Endothelial cell of hepatic sinusoid (primary cell): ENCODE measurements around the gene LTBP2.

Source experiments
- in situ Hi-C: cut with HindIII; loops from 2 replicates; pipeline ENCODE4 v1.10.0; 2017; ENCODE audit warnings: low sequenced_read_pairs

LTBP2 gene

GRCh38 chr14:74615735-74616134, 3.7 kb upstream of the LTBP2 start:
- in situ Hi-C loops: loop anchor here (25.0 kb wide), 1 partner anchor 172 kb away; no protein-coding TSS in a partner anchor

DNA sequence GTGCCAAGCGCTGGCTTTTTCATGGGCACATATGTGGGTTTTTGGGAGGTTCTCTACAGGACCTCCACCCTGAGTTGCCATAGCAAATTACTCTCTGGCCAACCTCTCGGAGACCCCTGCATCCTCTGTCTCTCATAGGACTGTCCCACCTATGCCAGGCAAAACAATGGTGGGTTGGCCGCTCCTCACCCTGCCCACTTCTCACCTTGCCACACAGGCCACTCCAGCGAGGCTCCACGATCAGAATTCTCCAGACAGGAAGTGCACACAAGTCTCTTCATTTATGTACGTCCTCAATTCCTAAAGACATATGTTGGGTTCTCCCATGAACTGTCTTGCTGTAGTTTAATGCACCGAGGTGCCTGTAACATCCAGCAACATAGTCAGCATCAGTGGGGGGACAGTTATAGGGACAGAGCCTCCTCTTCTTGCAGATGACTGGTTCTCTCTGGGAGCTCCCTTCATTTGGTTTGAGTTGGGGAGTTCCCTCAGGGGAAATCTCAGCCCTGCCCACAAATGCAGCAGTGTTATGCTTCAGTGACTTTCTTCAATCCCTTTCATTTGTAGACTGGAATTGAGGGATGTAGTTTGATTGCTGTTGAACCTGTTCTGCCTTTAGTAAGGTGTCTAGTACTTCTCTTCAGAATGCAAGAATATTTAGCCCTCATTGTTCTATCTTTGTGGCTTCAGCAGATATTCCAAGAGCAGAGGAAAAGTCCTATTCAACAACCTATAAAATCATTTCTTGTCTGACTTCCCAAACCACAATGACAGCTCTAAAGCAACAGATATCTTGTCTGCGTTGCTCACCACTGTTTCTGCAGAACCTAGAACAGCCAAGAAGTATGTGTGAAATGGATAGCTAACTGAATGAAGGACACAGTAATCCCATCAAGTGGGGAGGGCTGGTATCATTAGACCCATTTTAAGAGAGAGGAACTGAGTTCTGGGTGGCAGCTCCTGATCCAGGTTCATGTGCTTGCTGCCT, 2.8 kb upstream of the LTBP2 start:
- in situ Hi-C loops: loop anchor here (25.0 kb wide), 1 partner anchor 172 kb away; no protein-coding TSS in a partner anchor

DNA sequence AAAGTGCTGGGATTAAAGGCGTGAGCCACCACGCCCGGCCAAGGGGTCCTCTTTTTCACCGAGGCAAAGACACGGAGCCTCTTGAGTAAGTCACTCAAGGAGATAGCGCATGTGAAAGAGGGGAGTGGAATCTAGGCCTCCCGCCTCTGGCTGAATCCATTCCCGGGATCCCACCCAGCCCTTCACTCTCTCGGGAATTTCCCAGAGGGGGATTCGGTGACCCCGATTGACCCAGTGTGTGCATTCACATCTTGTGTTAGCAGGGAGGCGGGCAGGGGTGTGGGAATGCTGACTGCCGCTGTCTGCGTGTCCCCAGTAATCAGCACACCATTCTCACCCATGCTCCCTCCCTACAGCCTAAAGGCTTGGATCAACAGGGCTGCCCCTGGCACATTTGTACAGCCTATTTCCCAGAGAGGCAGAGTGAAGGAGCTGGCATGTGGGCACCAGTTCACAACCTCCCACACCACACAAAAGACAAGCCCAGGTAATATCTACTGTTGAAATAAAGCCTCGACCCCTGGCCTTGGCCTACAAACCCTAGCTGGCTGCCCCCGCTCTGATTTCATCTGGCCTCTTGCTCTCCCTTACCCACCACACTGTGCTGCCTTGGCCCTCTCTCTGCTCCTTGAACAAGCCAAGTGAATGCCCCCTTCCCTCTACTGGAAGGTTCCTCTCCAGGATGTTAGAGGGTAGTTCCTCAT, 1.3 kb upstream of the LTBP2 start:
- in situ Hi-C loops: loop anchor here (25.0 kb wide), 1 partner anchor 174 kb away; no protein-coding TSS in a partner anchor

DNA sequence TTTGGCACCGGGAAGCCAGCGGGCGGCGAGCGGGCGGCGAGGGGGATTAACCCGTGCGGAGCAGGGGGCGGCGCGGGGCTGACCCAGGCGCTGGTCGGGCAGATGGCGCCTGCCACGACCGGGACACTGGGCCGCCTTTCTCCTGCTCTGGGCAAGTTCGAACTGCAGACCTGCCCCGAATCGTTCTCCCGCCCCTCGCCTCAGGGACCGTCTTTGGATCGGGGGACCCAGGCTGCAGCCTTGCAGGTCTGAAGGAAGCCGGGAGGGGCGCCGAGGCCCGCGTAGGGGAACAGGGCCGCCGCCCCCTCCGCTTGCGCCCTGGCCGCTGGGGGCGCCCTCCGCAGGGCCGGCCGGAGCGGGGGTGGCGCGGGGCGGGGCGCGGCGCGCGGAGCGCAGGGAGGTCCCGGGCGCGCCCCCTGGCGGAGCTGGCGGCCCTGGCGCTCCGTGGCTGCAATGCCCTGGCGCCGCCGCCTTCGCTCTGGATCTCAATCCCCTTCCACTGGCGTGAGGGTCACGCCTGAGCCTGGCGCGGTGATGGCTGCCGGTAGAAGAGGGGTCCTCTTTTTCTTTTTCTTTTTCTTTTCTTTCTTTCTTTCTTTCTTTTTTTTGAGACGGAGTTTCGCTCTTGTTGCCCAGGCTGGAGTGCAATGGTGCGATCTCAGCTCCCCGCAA, 449 bp upstream of the LTBP2 start:
- in situ Hi-C loops: loop anchor here (25.0 kb wide), 1 partner anchor 175 kb away; no protein-coding TSS in a partner anchor

DNA sequence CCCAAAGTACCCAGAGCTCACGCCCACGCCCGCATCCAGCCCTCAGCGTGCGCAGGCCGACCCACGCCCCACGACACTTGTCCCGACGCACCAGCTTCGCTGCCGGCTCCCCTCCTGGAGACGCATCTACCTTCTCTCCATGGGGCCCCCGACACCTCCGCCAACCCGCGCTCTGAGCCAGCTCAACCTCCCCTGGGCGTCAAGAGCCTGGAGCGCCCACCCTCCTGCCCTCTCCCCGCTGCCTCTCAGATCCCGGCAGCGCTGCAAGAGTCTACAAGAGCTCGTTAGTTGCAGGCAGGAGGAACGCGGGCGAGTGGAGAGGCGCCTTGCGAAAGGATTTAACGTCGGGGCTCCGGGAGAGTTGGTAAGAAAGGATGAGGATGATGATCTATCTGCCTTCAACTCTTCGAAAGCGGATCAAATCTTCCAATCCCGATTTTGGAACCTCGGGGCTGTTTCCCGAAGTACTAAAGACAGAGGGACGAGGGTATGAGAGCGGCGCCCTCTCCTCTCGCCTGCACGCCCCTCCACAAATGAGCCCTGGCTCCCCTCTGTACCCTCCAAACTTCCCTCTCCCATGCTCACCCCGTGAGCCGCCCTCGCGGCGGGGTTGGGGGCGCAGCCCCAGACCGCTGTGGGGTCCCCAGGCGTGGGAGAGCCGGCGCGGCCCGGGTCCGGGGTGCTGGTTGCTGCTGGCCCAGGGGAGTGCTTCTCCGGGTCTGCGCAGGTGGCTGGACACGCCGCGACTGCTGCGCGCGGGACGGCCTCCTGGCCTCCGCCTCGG, 979 bp downstream of the LTBP2 start:
- in situ Hi-C loops: loop anchor here (25.0 kb wide), 1 partner anchor 176 kb away; no protein-coding TSS in a partner anchor

GRCh38 chr14:74610199-74610865, 1.7 kb downstream of the LTBP2 start:
- in situ Hi-C loops: loop anchor here (25.0 kb wide), 1 partner anchor 177 kb away; no protein-coding TSS in a partner anchor

GRCh38 chr14:74609721-74610120, 2.3 kb downstream of the LTBP2 start:
- in situ Hi-C loops: loop anchor here (25.0 kb wide), 1 partner anchor 178 kb away; no protein-coding TSS in a partner anchor

- in situ Hi-C loops: loop anchor here (25.0 kb wide), 1 partner anchor 178 kb away; no protein-coding TSS in a partner anchor
Measured at GRCh38 chr14:74608959-74609611, 3.0 kb downstream of the LTBP2 start.

DNA sequence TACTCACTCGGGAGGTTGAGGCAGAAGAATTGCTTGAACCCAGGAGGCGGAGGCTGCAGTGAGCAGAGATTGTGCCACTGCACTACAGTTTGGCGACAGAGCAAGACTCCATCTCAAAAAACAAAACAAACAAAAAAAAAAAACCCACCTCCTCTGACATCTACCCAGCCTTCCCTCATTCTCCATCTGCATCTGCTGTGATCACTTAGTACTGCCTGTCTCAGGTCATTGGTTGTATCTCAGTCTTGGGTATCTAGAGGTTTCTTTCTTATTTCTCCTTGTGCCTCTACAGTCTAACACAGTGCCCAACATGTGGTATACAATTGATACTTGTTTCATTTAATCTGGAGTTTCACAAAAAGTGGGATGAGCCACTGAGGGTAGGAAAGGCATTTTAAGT, 5.3 kb downstream of the LTBP2 start:
- in situ Hi-C loops: loop anchor here (25.0 kb wide), 1 partner anchor 181 kb away; no protein-coding TSS in a partner anchor

DNA sequence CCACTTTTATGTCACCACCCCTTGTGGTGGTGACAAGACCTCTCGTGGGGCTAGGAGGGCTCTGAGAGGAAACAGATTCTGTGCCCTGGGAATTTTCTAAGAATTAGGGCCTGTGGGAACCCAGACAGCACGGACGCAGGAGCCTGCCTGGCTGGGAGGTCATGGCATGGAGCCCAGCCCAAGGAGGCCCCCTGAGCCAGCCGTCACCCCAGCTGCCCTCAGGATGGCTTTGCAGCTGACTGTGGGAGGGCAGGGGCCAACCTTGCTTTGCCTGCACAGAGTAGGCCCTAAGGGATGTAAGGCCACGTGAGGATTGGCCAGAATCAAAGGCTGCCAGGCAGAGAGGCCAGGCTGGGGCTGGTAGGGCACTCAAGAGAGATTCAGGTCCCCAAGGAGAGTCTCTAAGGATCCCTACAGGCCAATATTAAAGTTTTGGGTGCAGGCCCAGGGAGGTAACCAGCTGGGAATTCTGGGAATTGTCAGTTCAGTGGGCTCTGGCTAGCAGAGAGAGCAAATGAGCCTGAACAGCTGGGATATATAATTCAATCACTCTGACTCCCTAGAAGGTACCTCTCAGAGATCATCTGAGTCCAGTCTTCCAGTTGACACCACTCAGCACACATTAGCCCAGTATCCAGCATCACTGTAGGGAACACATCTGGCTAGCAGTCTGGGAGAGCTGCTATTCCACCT, 6.4 kb downstream of the LTBP2 start:
- in situ Hi-C loops: loop anchor here (25.0 kb wide), 1 partner anchor 182 kb away; no protein-coding TSS in a partner anchor

GRCh38 chr14:74604911-74605310, 7.1 kb downstream of the LTBP2 start:
- in situ Hi-C loops: loop anchor here (25.0 kb wide), 1 partner anchor 182 kb away; no protein-coding TSS in a partner anchor

DNA sequence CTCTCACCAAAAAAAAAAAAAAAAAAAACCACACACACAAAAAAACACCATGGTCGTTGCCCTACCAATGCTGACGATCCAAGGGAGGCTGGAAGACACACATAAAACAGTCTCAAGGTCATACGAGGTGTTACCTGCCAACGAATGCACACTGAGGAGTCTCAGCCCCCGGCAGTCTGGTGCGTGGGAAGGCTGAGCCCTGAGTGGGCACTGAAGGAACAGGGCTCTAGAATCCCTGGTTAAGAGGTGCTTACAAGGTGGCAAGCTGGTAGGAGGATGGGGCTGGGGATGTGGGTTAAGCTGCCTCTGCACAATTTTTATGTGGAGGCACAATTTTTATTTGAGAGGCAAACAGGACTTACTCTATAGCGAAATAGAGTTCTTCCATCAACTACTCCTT, 7.9 kb downstream of the LTBP2 start:
- in situ Hi-C loops: loop anchor here (25.0 kb wide), 1 partner anchor 183 kb away; no protein-coding TSS in a partner anchor

DNA sequence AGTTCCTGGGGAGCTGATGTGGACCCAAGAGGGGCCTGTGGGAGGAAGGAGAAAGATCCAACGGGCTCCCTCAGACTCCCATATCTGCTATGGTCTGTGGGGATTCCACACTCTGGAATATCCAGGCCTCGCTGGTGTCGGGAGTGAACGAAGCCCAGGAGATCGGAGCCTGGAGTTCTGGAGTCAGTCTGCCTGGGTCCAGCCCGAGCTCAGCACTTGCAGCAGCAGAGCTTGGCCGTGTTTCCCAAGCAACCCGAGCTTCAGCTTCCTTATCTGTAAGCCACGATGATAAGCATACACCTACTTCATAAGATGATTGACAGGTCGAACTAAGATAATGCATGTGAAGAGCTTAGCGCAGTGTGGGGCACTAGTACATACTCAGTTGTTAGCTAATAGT, 10.1 kb downstream of the LTBP2 start:
- in situ Hi-C loops: loop anchor here (25.0 kb wide), 1 partner anchor 185 kb away; no protein-coding TSS in a partner anchor

DNA sequence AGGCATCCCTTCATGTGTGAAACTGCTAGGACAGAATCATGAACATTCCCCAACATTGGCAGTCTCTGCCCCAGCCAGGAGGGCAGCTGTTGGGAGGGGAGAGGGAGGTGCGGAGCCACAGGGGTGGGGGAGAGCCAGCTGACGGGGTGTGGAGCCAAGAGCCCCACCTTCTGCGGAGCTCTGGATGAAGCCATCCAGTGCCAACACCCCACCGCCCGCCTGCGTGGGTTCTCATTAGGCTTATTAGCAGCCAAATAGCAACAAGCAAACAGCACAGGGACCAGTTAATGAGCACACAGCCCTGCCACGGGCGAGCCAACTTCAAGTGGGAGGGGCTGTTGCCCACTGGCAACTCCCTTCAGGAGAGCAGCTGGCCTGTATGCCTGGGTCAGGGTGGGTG, 12.1 kb downstream of the LTBP2 start:
- in situ Hi-C loops: loop anchor here (25.0 kb wide), 1 partner anchor 187 kb away; no protein-coding TSS in a partner anchor

GRCh38 chr14:74599321-74599761, 12.7 kb downstream of the LTBP2 start:
- in situ Hi-C loops: no loop called here

DNA sequence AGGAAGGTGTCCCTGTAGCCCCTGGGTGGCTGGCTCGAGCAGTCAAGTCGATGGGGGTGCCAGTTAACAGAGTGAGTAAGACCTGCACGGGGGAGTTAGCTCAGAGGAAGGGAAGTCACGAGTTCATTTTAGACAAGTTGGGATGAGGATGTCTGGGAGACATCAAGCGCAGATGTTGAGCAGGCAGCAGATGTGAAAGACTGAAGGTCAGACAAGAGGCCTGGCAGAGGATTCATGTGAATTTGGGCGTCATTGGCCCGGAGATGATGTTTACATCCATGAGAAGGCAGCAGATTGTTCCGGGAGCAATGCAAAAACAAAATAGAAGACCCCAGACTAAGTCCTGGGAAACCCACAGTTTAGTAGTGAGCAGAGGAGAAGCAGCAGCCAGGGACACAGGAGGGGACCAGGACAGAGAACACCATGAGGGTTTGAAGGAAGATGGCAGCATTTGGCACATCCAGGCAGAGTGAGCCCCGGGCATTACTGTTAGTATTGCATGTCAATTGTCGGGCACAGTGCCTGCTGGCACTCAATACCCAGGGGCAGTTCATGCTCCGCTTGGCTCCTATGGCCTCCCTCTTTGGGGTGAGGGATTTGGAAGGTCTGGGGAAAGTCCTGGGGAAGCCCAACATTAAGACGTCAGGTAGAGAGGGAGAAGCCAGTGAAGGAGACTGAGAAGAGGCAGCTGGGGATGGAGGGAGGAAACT, 15.1 kb downstream of the LTBP2 start:
- in situ Hi-C loops: no loop called here
